GM23338 (cell line): ENCODE results near the gene RSPO3. TPM values are rescaled to one million over a fixed set of nuclear protein-coding genes. Genes with fewer than 3 reads are reported as not detected.
A peak's percentile ranks its signal among the peaks of the same experiment; 100 is the strongest.

Experiments used
- ATAC-seq: fragments of 200-7000 bp; cut with Tn5 transposase; 3 replicates; pipeline ENCODE4 v1.9.1; 2020
- DNase-seq: peaks from one replicate; pipeline ENCODE4 v3.0.0-alpha.2; 2015; ENCODE audit warnings: low spot score
- H2AFZ ChIP-seq: fragments of 200-600 bp; sonication (generic); 2 replicates; pipeline ENCODE4 v1.8.0; 2016; ENCODE audit warnings: antibody characterized with exemption, mild to moderate bottlenecking, moderate library complexity
- H3F3A ChIP-seq: fragments of 200-600 bp; sonication (generic); replicated peaks from 2 replicates; pipeline ENCODE4 v1.8.0; 2017; ENCODE audit warnings: antibody characterized with exemption, mixed run types, low read depth
- H3K27ac ChIP-seq: fragments of 200-600 bp; sonication (generic); 2 replicates; pipeline ENCODE4 v1.6.1; 2016; ENCODE audit warnings: low read depth
- H3K27me3 ChIP-seq: fragments of 200-600 bp; sonication (generic); 2 replicates; pipeline ENCODE4 v1.8.0; 2016; ENCODE audit warnings: mild to moderate bottlenecking, mixed run types, moderate library complexity; ENCODE audit not compliant: insufficient read depth
- H3K36me3 ChIP-seq: fragments of 200-600 bp; sonication (generic); 2 replicates; pipeline ENCODE4 v1.8.0; 2016; ENCODE audit warnings: mild to moderate bottlenecking; ENCODE audit not compliant: insufficient read depth
- H3K4me1 ChIP-seq: fragments of 200-600 bp; sonication (generic); 2 replicates; pipeline ENCODE4 v1.8.0; 2016; ENCODE audit warnings: mild to moderate bottlenecking, moderate library complexity; ENCODE audit not compliant: insufficient read depth
- H3K4me2 ChIP-seq: fragments of 200-600 bp; sonication (generic); 2 replicates; pipeline ENCODE4 v1.7.1; 2017; ENCODE audit warnings: mixed run types
- H3K4me3 ChIP-seq: fragments of 200-600 bp; sonication (generic); 2 replicates; pipeline ENCODE4 v1.6.1; 2016; ENCODE audit warnings: mixed run types
- H3K79me2 ChIP-seq: fragments of 200-600 bp; sonication (generic); replicated peaks from 2 replicates; pipeline ENCODE4 v1.8.0; 2017; ENCODE audit warnings: mild to moderate bottlenecking; ENCODE audit not compliant: insufficient read depth
- H3K9me2 ChIP-seq: fragments of 200-600 bp; sonication (generic); 2 replicates; pipeline ENCODE4 v1.8.0; 2017; ENCODE audit not compliant: insufficient read depth
- H4K20me1 ChIP-seq: fragments of 200-600 bp; sonication (generic); replicated peaks from 2 replicates; pipeline ENCODE4 v1.8.0; 2017; ENCODE audit warnings: mild to moderate bottlenecking; ENCODE audit not compliant: insufficient read depth
- H3K27ac Mint-ChIP-seq: 2 replicates; pipeline ENCODE4 v1.8.0; 2020; ENCODE audit warnings: inconsistent platforms, mild to moderate bottlenecking, moderate library complexity, mixed read lengths
- H3K27me3 Mint-ChIP-seq: 3 replicates; pipeline ENCODE4 v1.8.0; 2022; ENCODE audit warnings: low read depth, mild to moderate bottlenecking, moderate library complexity, mixed read lengths, inconsistent platforms; ENCODE audit not compliant: insufficient read depth, poor library complexity
- H3K36me3 Mint-ChIP-seq: 3 replicates; pipeline ENCODE4 v1.8.0; 2021; ENCODE audit warnings: low read depth, mild to moderate bottlenecking, inconsistent platforms, moderate library complexity, mixed read lengths
- H3K4me1 Mint-ChIP-seq: 3 replicates; pipeline ENCODE4 v1.8.0; 2020; ENCODE audit warnings: mild to moderate bottlenecking, inconsistent platforms, mixed read lengths
- H3K4me3 Mint-ChIP-seq: 3 replicates; pipeline ENCODE4 v1.8.0; 2021; ENCODE audit warnings: moderate library complexity, mild to moderate bottlenecking, inconsistent platforms, mixed read lengths
- H3K9me3 Mint-ChIP-seq: 3 replicates; pipeline ENCODE4 v1.8.0; 2020; ENCODE audit warnings: moderate library complexity, mild to moderate bottlenecking, inconsistent platforms, mixed read lengths
- EZH2 ChIP-seq: fragments of 200-600 bp; sonication (generic); IDR thresholded peaks from one replicate; pipeline ENCODE4 v1.8.0; 2017; ENCODE audit warnings: antibody characterized with exemption, mild to moderate bottlenecking, low read depth; ENCODE audit not compliant: unreplicated experiment
- EZH2phosphoT487 ChIP-seq: fragments of 200-600 bp; sonication (generic); IDR thresholded peaks from one replicate; pipeline ENCODE4 v1.8.1; 2018; ENCODE audit warnings: antibody characterized with exemption; ENCODE audit not compliant: unreplicated experiment
- JUNB ChIP-seq: IDR thresholded peaks from one replicate; pipeline ENCODE4 v1.6.1; 2016; ENCODE audit warnings: antibody characterized with exemption; ENCODE audit not compliant: unreplicated experiment
- NANOG ChIP-seq: IDR thresholded peaks from 2 replicates; pipeline ENCODE4 v1.6.1; 2016; ENCODE audit warnings: antibody characterized with exemption, borderline replicate concordance
- POLR2AphosphoS5 ChIP-seq: IDR thresholded peaks from 2 replicates; pipeline ENCODE4 v1.6.1; 2016; ENCODE audit warnings: antibody characterized with exemption, low read depth
- STAT1 ChIP-seq: IDR thresholded peaks from one replicate; pipeline ENCODE4 v1.6.1; 2016; ENCODE audit warnings: antibody characterized with exemption; ENCODE audit not compliant: unreplicated experiment
- ZNF114 ChIP-seq: fragments of 250-450 bp; sonication (Bioruptor Pico); IDR thresholded peaks from 2 replicates; pipeline ENCODE4 v1.5.0; 2020; ENCODE audit warnings: mild to moderate bottlenecking, moderate library complexity
- ZNF331 ChIP-seq: fragments of 250-450 bp; sonication (Bioruptor Pico); IDR thresholded peaks from 2 replicates; pipeline ENCODE4 v1.5.0; 2020; ENCODE audit warnings: low read depth, mild to moderate bottlenecking, moderate library complexity
- polyA plus RNA-seq: library from polyadenylated mRNA; unstranded; fragments of >200 nt; fragmentation: Nextera tagmentation; extraction: Ambion mirVana; gene quantifications from 2 replicates; pipeline ENCODE4 v1.2.1, GENCODE V29; 2016
- total RNA-seq: library from RNA; depleted of rRNA; stranded (reverse); fragments of >200 nt; shearing (Covaris generic); gene quantifications from 2 replicates; pipeline ENCODE4 v1.2.3, GENCODE V29; 2014
- TF ChIP-seq, protein P1 (sequence below): IDR thresholded peaks from one replicate; pipeline ENCODE4 v1.6.1; 2018; ENCODE audit warnings: antibody characterized with exemption; ENCODE audit not compliant: unreplicated experiment
- TF ChIP-seq, protein P2 (sequence below): IDR thresholded peaks from 2 replicates; pipeline ENCODE4 v1.6.1; 2016; ENCODE audit warnings: antibody characterized with exemption

RSPO3 gene
- total and polyA plus RNA-seq, 2 experiments from 2014 or later: not detected

DNA sequence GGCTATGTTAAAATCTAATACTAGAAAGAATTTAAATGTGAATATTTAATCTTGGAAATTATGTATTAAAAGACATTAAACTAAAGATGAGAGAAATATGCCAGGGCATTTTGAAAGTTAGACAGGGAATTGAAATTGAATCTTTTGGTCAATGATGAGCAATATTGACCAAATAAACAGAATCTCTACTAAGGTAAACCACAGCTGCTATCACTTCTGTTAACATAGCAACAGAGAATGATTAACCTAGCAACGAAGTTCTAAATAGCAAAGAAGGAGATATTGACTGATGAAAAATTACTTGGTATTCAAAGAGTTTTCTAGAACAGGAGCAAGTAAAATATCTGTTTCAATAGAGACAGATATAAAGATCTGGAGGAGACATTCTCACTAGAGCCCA lies 45.2 kb upstream of the RSPO3 start:
- no peak overlapping the region for H3K27ac ChIP-seq
- H3K79me2 ChIP-seq: no peaks in the 10 kb centered on the region
- TF ChIP-seq JUNB (no peak), NANOG (no peak)
- TF ChIP-seq, protein P1, sequence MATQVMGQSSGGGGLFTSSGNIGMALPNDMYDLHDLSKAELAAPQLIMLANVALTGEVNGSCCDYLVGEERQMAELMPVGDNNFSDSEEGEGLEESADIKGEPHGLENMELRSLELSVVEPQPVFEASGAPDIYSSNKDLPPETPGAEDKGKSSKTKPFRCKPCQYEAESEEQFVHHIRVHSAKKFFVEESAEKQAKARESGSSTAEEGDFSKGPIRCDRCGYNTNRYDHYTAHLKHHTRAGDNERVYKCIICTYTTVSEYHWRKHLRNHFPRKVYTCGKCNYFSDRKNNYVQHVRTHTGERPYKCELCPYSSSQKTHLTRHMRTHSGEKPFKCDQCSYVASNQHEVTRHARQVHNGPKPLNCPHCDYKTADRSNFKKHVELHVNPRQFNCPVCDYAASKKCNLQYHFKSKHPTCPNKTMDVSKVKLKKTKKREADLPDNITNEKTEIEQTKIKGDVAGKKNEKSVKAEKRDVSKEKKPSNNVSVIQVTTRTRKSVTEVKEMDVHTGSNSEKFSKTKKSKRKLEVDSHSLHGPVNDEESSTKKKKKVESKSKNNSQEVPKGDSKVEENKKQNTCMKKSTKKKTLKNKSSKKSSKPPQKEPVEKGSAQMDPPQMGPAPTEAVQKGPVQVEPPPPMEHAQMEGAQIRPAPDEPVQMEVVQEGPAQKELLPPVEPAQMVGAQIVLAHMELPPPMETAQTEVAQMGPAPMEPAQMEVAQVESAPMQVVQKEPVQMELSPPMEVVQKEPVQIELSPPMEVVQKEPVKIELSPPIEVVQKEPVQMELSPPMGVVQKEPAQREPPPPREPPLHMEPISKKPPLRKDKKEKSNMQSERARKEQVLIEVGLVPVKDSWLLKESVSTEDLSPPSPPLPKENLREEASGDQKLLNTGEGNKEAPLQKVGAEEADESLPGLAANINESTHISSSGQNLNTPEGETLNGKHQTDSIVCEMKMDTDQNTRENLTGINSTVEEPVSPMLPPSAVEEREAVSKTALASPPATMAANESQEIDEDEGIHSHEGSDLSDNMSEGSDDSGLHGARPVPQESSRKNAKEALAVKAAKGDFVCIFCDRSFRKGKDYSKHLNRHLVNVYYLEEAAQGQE: no peak
- no peaks in the 10 kb centered on the region for H3K9me3 Mint-ChIP-seq
- ATAC-seq (no peak), DNase-seq (no peak)
- H3K9me2 ChIP-seq: peaks cover 5% of the 10 kb centered on the region; the same call in 1 of the 2 replicates
- H3K36me3 ChIP-seq: no peaks in the 10 kb centered on the region
- H3K27ac Mint-ChIP-seq: no peak overlapping the region
- H3K4me3 Mint-ChIP-seq: no peak overlapping the region
- no peaks in the 10 kb centered on the region for H4K20me1 ChIP-seq
- no peak overlapping the region for H2AFZ ChIP-seq
- H3K27me3 ChIP-seq: no peaks in the 10 kb centered on the region
- H3F3A ChIP-seq: no peaks in the 10 kb centered on the region
- peaks cover 31% of the 10 kb centered on the region for H3K4me1 ChIP-seq
- H3K4me2 ChIP-seq: no peak overlapping the region
- H3K4me1 Mint-ChIP-seq: peaks cover 19% of the 10 kb centered on the region; the same call in 2 of the 3 replicates
- no peaks in the 10 kb centered on the region for H3K27me3 Mint-ChIP-seq
- no peaks in the 10 kb centered on the region for H3K36me3 Mint-ChIP-seq
- no peak overlapping the region for H3K4me3 ChIP-seq

DNA sequence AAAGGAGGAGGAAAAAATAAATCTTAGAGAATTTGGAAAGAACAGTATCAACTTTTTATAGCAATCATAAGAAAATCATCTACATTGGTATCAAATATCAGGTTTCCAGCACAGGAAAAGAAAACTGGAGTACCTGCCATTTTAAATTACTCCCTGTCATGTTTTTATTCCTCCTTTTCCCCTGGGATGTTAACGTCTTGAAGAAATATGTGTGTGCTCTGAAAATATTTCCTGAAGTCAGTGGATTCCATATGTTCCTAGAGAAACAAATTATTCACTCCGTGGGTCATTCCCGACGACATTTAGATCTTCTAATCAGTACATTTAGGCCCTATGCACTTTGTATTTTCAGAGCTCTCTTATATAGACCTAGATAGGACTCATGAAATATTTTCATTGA lies 42.0 kb upstream of the RSPO3 start:
- H3K27ac Mint-ChIP-seq: 0 out of 2 replicates have a peak overlapping the region, but pooled peaks have one; percentile 1
- Histone ChIP-seq H3K9me2 (peaks cover 5% of the 10 kb centered on the region; the same call in 1 of the 2 replicates), H3K79me2 (no peaks in the 10 kb centered on the region), H3F3A (no peaks in the 10 kb centered on the region), H3K27me3 (no peaks in the 10 kb centered on the region), H2AFZ (no peak overlapping the region), H4K20me1 (no peaks in the 10 kb centered on the region), H3K27ac (no peak overlapping the region), H3K36me3 (no peaks in the 10 kb centered on the region), H3K4me3 (no peak overlapping the region), H3K4me1 (peaks cover 31% of the 10 kb centered on the region), H3K4me2 (0 out of 2 replicates have a peak overlapping the region, but pooled peaks have one; percentile 14)
- no peaks in the 10 kb centered on the region for H3K27me3 Mint-ChIP-seq
- no peaks in the 10 kb centered on the region for H3K36me3 Mint-ChIP-seq
- H3K4me1 Mint-ChIP-seq: peaks cover 19% of the 10 kb centered on the region; the same call in 2 of the 3 replicates
- no peak for DNase-seq
- no peaks in the 10 kb centered on the region for H3K9me3 Mint-ChIP-seq
- no peak overlapping the region for H3K4me3 Mint-ChIP-seq
- ATAC-seq: no peak
- TF ChIP-seq, protein P2, sequence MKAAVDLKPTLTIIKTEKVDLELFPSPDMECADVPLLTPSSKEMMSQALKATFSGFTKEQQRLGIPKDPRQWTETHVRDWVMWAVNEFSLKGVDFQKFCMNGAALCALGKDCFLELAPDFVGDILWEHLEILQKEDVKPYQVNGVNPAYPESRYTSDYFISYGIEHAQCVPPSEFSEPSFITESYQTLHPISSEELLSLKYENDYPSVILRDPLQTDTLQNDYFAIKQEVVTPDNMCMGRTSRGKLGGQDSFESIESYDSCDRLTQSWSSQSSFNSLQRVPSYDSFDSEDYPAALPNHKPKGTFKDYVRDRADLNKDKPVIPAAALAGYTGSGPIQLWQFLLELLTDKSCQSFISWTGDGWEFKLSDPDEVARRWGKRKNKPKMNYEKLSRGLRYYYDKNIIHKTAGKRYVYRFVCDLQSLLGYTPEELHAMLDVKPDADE: no peak
- TF ChIP-seq POLR2AphosphoS5 (no peak), ZNF331 (CRISPR knock-in tag) (no peak), STAT1 (no peak), ZNF114 (no peak), EZH2 (no peak), EZH2phosphoT487 (no peak)
- TF ChIP-seq, protein P1: no peak
